HepG2 (cell line): ENCODE data around the gene CD300A. TPM values are rescaled to one million over a fixed set of nuclear protein-coding genes. Genes with fewer than 3 reads are reported as not detected.

Experiments
- KIAA2018 ChIP-seq: sonication (generic); formaldehyde crosslinking; IDR thresholded peaks from 2 replicates; pipeline ENCODE4 v1.5.0; 2020; ENCODE audit warnings: mild to moderate bottlenecking, missing genetic modification reagents, borderline replicate concordance
- KLF9 ChIP-seq: IDR thresholded peaks from 2 replicates; pipeline ENCODE4 v1.6.1; 2016; ENCODE audit warnings: low read depth
- SMARCC2 ChIP-seq: fragments of 450-650 bp; IDR thresholded peaks from 2 replicates; pipeline ENCODE4 v1.6.1; 2017; ENCODE audit warnings: antibody characterized with exemption, mild to moderate bottlenecking
- YY1 ChIP-seq: IDR thresholded peaks from 2 replicates; pipeline ENCODE4 v1.6.1; 2011; ENCODE audit warnings: low read length, low read depth, moderate library complexity, mild to moderate bottlenecking; ENCODE audit not compliant: insufficient read depth, insufficient replicate concordance
- ZFP41 ChIP-seq: sonication (generic); formaldehyde crosslinking; IDR thresholded peaks from 2 replicates; pipeline ENCODE4 v1.4.0; 2020; ENCODE audit warnings: mild to moderate bottlenecking, missing genetic modification reagents, borderline replicate concordance
- ZNF7 ChIP-seq: IDR thresholded peaks from 2 replicates; pipeline ENCODE4 v1.6.1; 2016; ENCODE audit warnings: missing biosample characterization, missing genetic modification reagents
- polyA plus RNA-seq, 8 experiments: library from polyadenylated mRNA; depleted of rRNA in 3 of 8; stranded (reverse) in 7 of 8; unstranded in 1 of 8; fragments of >200 nt; fragmentation: Illumina TruSeq in 4 of 8; extraction: Trizol in 4 of 8; gene quantifications; 2 replicates each; pipeline versions ENCODE4 v1.2.1 to v1.2.3, GENCODE V29; 2011 to 2016; ENCODE audit warnings: low read depth in 4 of 8, missing spikeins in 1 of 8, mixed read lengths in 1 of 8; ENCODE audit not compliant: insufficient read depth in 1 of 8
- total RNA-seq, 5 experiments: library from RNA; depleted of rRNA; stranded (reverse); fragments of >200 nt; fragmentation: Illumina TruSeq; extraction: Trizol; gene quantifications; 2 replicates each; pipeline ENCODE4 v1.2.3, GENCODE V29; 2016; ENCODE audit warnings: low read depth in 1 of 5
- TF ChIP-seq, protein P1 (sequence below): sonication (generic); formaldehyde crosslinking; IDR thresholded peaks from 2 replicates; pipeline ENCODE4 v1.4.0; 2020; ENCODE audit warnings: missing genetic modification reagents, mild to moderate bottlenecking, borderline replicate concordance

Gene CD300A
- total and polyA plus RNA-seq, 2 of the 13 experiments (the other 11 are each of a cell fraction or from before 2014, with no cell fraction given) = not detected

DNA sequence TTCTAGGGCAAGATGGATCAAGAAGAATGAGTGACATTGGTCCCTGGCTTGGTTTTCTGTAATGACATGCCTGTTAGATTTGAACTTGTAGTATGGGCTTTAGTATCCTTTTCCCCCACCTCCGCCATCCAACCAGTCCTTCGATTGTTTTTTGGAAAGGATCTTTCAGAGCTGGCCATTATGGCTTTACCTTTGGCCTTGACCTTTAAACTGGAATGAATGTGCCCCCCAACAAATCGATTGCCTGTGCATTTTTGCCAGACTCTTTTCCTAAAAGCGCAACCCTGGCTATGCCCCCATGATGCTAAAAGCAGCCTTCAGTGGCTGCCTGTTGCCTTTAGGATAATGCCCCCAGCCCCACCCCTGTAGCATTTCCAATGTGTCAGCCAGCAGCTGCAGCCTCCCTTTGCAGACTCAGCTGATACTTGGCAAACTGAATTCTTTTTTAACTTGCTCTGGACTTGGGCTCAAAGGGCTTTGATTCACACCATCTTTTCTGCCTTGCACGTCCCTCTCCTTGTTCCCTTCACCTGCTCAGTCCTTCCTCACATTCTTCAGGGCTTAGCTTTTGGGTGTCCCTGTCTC, 30.6 kb upstream of the CD300A start (continued):
- no peak for TF ChIP-seq KIAA2018
- no peak for TF ChIP-seq ZFP41 (CRISPR knock-in tag)
- TF ChIP-seq ZNF7 (CRISPR knock-in tag) = no peak
- no peak for TF ChIP-seq SMARCC2
- TF ChIP-seq, protein P1, sequence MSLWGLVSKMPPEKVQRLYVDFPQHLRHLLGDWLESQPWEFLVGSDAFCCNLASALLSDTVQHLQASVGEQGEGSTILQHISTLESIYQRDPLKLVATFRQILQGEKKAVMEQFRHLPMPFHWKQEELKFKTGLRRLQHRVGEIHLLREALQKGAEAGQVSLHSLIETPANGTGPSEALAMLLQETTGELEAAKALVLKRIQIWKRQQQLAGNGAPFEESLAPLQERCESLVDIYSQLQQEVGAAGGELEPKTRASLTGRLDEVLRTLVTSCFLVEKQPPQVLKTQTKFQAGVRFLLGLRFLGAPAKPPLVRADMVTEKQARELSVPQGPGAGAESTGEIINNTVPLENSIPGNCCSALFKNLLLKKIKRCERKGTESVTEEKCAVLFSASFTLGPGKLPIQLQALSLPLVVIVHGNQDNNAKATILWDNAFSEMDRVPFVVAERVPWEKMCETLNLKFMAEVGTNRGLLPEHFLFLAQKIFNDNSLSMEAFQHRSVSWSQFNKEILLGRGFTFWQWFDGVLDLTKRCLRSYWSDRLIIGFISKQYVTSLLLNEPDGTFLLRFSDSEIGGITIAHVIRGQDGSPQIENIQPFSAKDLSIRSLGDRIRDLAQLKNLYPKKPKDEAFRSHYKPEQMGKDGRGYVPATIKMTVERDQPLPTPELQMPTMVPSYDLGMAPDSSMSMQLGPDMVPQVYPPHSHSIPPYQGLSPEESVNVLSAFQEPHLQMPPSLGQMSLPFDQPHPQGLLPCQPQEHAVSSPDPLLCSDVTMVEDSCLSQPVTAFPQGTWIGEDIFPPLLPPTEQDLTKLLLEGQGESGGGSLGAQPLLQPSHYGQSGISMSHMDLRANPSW = no peak
- TF ChIP-seq YY1 = no peak
- no peak for TF ChIP-seq KLF9 (CRISPR knock-in tag)
- TF ChIP-seq, all 625 proteins: peak for 66
